Liver (tissue), 9 donors: Measurements from ENCODE around the gene ACBD3. TPM values are rescaled to one million over a fixed set of nuclear protein-coding genes. Genes with fewer than 3 reads are reported as not detected.

Experiments
- DNase-seq: peaks from one replicate; pipeline ENCODE4 v3.0.0-alpha.2; 2017; ENCODE audit warnings: low spot score
- H3K27ac ChIP-seq, 2 donors: one replicate each; pipeline ENCODE4 v1.7.0; 2013; ENCODE audit warnings: inconsistent platforms in 2 of 2, low read length in 2 of 2, control low read depth in 1 of 2, low read depth in 1 of 2, mild to moderate bottlenecking in 1 of 2
- H3K27me3 ChIP-seq, 4 donors: one replicate each; pipeline versions ENCODE4 v1.6.1 to v1.7.0; 2013; ENCODE audit warnings: low read length in 3 of 4, inconsistent platforms in 1 of 4, mild to moderate bottlenecking in 1 of 4, moderate library complexity in 1 of 4; ENCODE audit not compliant: control insufficient read depth in 4 of 4, insufficient read depth in 4 of 4
- H3K36me3 ChIP-seq, 4 donors: one replicate each; pipeline versions ENCODE4 v1.6.1 to v1.7.0; 2013; ENCODE audit warnings: low read length in 3 of 4, mild to moderate bottlenecking in 3 of 4, low read depth in 1 of 4, moderate library complexity in 1 of 4; ENCODE audit not compliant: control insufficient read depth in 4 of 4, insufficient read depth in 3 of 4
- H3K4me1 ChIP-seq, 4 donors: one replicate each; pipeline versions ENCODE4 v1.6.1 to v1.7.0; 2013; ENCODE audit warnings: low read length in 3 of 4, mild to moderate bottlenecking in 3 of 4, moderate library complexity in 1 of 4; ENCODE audit not compliant: control insufficient read depth in 4 of 4, insufficient read depth in 4 of 4
- H3K4me3 ChIP-seq, 3 donors: one replicate each; pipeline versions ENCODE4 v1.6.1 to v1.7.0; 2013; ENCODE audit warnings: low read length in 3 of 3, control low read depth in 1 of 3, low read depth in 1 of 3, mild to moderate bottlenecking in 1 of 3
- H3K9ac ChIP-seq, 2 donors: one replicate each; pipeline ENCODE4 v1.7.0; 2013; ENCODE audit warnings: low read length in 2 of 2, mild to moderate bottlenecking in 2 of 2, moderate library complexity in 2 of 2, control low read depth in 1 of 2, low read depth in 1 of 2
- H3K9me3 ChIP-seq, 4 donors: one replicate each; pipeline versions ENCODE4 v1.6.1 to v1.7.0; 2013; ENCODE audit warnings: low read length in 3 of 4; ENCODE audit not compliant: control insufficient read depth in 4 of 4
- EGR1 ChIP-seq, 2 donors: IDR thresholded peaks; 2 replicates each; pipeline ENCODE4 v1.6.1; 2016 to 2018; ENCODE audit warnings: antibody characterized with exemption in 2 of 2, low read depth in 2 of 2
- FOXA1 ChIP-seq: IDR thresholded peaks from 2 replicates; pipeline ENCODE4 v1.6.1; 2016; ENCODE audit warnings: antibody characterized with exemption
- FOXA2 ChIP-seq: IDR thresholded peaks from 2 replicates; pipeline ENCODE4 v1.6.1; 2016; ENCODE audit warnings: antibody characterized with exemption
- GABPA ChIP-seq, 2 donors: IDR thresholded peaks in 1 of 2; conservative IDR thresholded peaks in 1 of 2; 2 replicates each; pipeline ENCODE4 v1.6.1; 2016; ENCODE audit warnings: antibody characterized with exemption in 2 of 2, mild to moderate bottlenecking in 1 of 2, moderate library complexity in 1 of 2
- HNF4A ChIP-seq, 2 donors: conservative IDR thresholded peaks; 2 replicates each; pipeline ENCODE4 v1.6.1; 2016; ENCODE audit warnings: antibody characterized with exemption in 2 of 2, mild to moderate bottlenecking in 2 of 2
- NR2F2 ChIP-seq: IDR thresholded peaks from 2 replicates; pipeline ENCODE4 v1.6.1; 2016; ENCODE audit warnings: antibody characterized with exemption
- RAD21 ChIP-seq, 2 donors: IDR thresholded peaks; 2 replicates each; pipeline ENCODE4 v1.6.1; 2016; ENCODE audit warnings: antibody characterized with exemption in 2 of 2, mild to moderate bottlenecking in 2 of 2
- RXRA ChIP-seq, 2 donors: IDR thresholded peaks; 2 replicates each; pipeline ENCODE4 v1.6.1; 2017 to 2018; ENCODE audit warnings: antibody characterized with exemption in 2 of 2, mild to moderate bottlenecking in 1 of 2
- SP1 ChIP-seq: IDR thresholded peaks from 2 replicates; pipeline ENCODE4 v1.6.1; 2018; ENCODE audit warnings: antibody characterized with exemption, mild to moderate bottlenecking
- TAF1 ChIP-seq: conservative IDR thresholded peaks from 2 replicates; pipeline ENCODE4 v1.6.1; 2016; ENCODE audit warnings: antibody characterized with exemption, mild to moderate bottlenecking
- YY1 ChIP-seq: IDR thresholded peaks from 2 replicates; pipeline ENCODE4 v1.6.1; 2016; ENCODE audit warnings: antibody characterized with exemption, mild to moderate bottlenecking
- WGBS: extraction: QIAGEN DNeasy Blood & Tissue Kit; methylation state at CpG from one replicate; pipeline ENCODE4 v1.1.7; 2013; 5-methylcytosine and 5-hydroxymethylcytosine counted together
- polyA plus RNA-seq, 2 donors: library from polyadenylated mRNA; stranded (reverse) in 1 of 2; unstranded in 1 of 2; fragments of 200-250 nt in 1 of 2; fragments of >200 nt in 1 of 2; fragmentation: Nextera tagmentation in 1 of 2; extraction: Ambion mirVana in 1 of 2; gene quantifications; one replicate each; pipeline versions ENCODE4 v1.2.1 to v1.2.3, GENCODE V29; 2013 to 2015
- total RNA-seq, 2 donors: library from RNA; depleted of rRNA; stranded (reverse); fragments of >200 nt; gene quantifications; one replicate each; pipeline ENCODE4 v1.2.3, GENCODE V29; 2014
- TF ChIP-seq, protein P1 (sequence below): IDR thresholded peaks from 2 replicates; pipeline ENCODE4 v1.6.1; 2016; ENCODE audit warnings: antibody characterized with exemption
- TF ChIP-seq, protein P2 (sequence below): fragments of 150-350 bp; IDR thresholded peaks from 2 replicates; pipeline ENCODE4 v1.5.1; 2017; ENCODE audit warnings: improper control_type of control experiment, low read depth, low read length; ENCODE audit not compliant: missing input control
- TF ChIP-seq, protein P3 (sequence below): IDR thresholded peaks from 2 replicates; pipeline ENCODE4 v1.6.1; 2016; ENCODE audit warnings: antibody characterized with exemption, mild to moderate bottlenecking
- TF ChIP-seq, protein P4 (sequence below): IDR thresholded peaks from 2 replicates; pipeline ENCODE4 v1.6.1; 2016; ENCODE audit warnings: antibody characterized with exemption
- donor health status: healthy.
- donor health status: healthy.
- donor health status: healthy.
- donor health status: healthy.
- donor health status: healthy.

Gene ACBD3
- total and polyA plus RNA-seq, 4 donors, result 9.0 to 26.9 (median 14.1) TPM

DNA sequence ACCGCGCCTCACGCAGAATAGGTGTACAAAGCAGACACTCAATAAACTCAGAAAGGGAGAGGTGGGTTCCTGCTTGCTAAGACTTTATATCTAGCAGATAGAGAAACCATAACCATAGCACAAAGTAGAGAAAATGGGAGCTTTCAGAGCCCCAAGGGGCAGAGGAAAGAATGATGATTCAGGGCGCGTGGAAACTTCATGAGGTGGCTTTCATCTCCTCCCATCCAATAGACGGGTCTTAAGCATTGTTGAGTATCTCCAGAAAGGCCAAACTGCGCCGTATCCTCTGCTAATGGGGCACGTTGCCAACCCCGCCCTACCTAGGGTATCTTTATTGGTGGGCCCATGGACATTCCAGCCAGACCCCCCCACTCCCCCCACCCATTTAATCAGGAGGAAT is 36.1 kb upstream of the ACBD3 start:
- no peaks in the 10 kb centered on the region for H3K36me3 ChIP-seq
- no peak overlapping the region for H3K9ac ChIP-seq
- no peak overlapping the region for H3K27ac ChIP-seq
- peaks cover 0 to 8% (median 3%) of the 10 kb centered on the region in 4 donors for H3K4me1 ChIP-seq
- TF ChIP-seq, protein P1, sequence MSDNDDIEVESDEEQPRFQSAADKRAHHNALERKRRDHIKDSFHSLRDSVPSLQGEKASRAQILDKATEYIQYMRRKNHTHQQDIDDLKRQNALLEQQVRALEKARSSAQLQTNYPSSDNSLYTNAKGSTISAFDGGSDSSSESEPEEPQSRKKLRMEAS, result no peak
- TF ChIP-seq NR2F2 (no peak), RAD21 (IDR thresholded peaks at IDR 0.05) (no peak), YY1 (no peak), HNF4A (conservative IDR thresholded peaks at IDR 0.05) (no peak)
- TF ChIP-seq, protein P2, sequence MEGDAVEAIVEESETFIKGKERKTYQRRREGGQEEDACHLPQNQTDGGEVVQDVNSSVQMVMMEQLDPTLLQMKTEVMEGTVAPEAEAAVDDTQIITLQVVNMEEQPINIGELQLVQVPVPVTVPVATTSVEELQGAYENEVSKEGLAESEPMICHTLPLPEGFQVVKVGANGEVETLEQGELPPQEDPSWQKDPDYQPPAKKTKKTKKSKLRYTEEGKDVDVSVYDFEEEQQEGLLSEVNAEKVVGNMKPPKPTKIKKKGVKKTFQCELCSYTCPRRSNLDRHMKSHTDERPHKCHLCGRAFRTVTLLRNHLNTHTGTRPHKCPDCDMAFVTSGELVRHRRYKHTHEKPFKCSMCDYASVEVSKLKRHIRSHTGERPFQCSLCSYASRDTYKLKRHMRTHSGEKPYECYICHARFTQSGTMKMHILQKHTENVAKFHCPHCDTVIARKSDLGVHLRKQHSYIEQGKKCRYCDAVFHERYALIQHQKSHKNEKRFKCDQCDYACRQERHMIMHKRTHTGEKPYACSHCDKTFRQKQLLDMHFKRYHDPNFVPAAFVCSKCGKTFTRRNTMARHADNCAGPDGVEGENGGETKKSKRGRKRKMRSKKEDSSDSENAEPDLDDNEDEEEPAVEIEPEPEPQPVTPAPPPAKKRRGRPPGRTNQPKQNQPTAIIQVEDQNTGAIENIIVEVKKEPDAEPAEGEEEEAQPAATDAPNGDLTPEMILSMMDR, result no peak
- TF ChIP-seq, protein P3, sequence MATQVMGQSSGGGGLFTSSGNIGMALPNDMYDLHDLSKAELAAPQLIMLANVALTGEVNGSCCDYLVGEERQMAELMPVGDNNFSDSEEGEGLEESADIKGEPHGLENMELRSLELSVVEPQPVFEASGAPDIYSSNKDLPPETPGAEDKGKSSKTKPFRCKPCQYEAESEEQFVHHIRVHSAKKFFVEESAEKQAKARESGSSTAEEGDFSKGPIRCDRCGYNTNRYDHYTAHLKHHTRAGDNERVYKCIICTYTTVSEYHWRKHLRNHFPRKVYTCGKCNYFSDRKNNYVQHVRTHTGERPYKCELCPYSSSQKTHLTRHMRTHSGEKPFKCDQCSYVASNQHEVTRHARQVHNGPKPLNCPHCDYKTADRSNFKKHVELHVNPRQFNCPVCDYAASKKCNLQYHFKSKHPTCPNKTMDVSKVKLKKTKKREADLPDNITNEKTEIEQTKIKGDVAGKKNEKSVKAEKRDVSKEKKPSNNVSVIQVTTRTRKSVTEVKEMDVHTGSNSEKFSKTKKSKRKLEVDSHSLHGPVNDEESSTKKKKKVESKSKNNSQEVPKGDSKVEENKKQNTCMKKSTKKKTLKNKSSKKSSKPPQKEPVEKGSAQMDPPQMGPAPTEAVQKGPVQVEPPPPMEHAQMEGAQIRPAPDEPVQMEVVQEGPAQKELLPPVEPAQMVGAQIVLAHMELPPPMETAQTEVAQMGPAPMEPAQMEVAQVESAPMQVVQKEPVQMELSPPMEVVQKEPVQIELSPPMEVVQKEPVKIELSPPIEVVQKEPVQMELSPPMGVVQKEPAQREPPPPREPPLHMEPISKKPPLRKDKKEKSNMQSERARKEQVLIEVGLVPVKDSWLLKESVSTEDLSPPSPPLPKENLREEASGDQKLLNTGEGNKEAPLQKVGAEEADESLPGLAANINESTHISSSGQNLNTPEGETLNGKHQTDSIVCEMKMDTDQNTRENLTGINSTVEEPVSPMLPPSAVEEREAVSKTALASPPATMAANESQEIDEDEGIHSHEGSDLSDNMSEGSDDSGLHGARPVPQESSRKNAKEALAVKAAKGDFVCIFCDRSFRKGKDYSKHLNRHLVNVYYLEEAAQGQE, result no peak
- H3K9me3 ChIP-seq, result no peaks in the 10 kb centered on the region
- H3K4me3 ChIP-seq, result no peak overlapping the region
- peaks cover 0 to 7% (median 0%) of the 10 kb centered on the region in 4 donors for H3K27me3 ChIP-seq
- 94% methylated on average over 10 of the region's 10 CpGs for WGBS
- DNase-seq, result no peak

DNA sequence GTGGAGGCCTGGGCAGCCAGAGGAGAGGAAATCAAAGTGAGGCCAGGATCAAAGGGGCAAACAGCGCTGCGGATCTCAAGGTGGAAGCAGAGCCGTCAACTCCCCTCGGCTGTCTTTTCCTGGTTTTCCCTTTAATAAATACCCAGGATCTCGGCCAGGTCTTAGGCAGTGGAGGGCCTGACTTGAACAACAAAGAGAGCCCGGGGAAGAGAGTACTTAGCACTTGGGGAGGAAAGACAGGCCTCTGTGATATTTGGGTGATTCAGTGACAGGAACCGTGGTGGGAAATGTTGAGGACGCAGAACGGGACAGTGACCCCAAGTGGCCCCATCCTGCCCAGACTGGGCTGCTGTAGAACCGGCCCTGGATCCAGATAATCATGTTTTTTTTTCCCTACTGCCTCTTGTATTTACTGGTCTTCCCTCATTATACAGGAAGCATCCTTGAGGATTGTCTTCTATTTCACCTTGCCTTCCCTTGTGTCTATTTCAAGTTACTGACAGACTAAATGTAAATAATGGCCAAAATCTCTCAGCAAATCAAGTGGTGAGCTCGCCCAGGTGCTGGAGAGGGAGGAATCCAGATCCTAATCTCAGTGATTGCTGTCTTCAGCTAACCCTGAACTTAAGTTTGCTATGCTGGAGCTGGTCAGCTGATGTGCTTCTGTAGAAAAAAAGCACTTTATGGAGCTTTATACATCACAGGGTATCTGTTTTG is 34.1 kb upstream of the ACBD3 start:
- Histone ChIP-seq H3K4me1 (peaks cover 0 to 8% (median 3%) of the 10 kb centered on the region in 4 donors), H3K9me3 (no peaks in the 10 kb centered on the region), H3K9ac (no peak overlapping the region), H3K36me3 (no peaks in the 10 kb centered on the region), H3K27me3 (peaks cover 0 to 7% (median 0%) of the 10 kb centered on the region in 4 donors), H3K27ac (no peak overlapping the region), H3K4me3 (no peak overlapping the region)
- TF ChIP-seq EGR1 (IDR thresholded peaks at IDR 0.05; ENCODE audit: low read depth in 2 of 2) (no peak), FOXA2 (no peak), FOXA1 (no peak), SP1 (no peak)
- TF ChIP-seq, protein P1, result no peak
- DNase-seq, result no peak
- WGBS, result 79% methylated on average over 11 of the region's 11 CpGs

DNA sequence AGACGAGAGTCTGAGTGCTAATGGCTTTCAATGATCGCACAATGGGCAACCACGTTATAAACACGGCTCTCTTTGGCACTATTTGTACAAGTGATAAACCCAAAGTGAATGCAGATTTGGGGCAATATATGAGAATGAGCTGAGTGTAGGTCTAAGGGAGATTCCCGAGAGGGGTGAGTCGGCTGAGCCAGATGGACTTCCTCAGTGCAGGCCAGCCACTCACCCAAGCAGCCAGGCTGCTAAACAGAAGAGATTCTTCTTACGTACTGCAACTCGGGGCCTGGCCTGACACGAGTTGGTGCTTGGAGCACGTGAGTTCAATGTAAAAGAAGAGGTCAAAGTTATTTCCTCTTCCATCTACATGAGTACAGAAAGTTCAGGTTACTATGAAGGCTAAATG is 30.7 kb upstream of the ACBD3 start:
- H3K4me3 ChIP-seq, result no peak overlapping the region
- no peaks in the 10 kb centered on the region for H3K4me1 ChIP-seq
- no peaks in the 10 kb centered on the region for H3K9me3 ChIP-seq
- no peak overlapping the region for H3K27ac ChIP-seq
- no peak for DNase-seq
- H3K27me3 ChIP-seq, result no peaks in the 10 kb centered on the region
- 69% methylated on average over 10 of the region's 10 CpGs for WGBS
- H3K9ac ChIP-seq, result no peak overlapping the region
- H3K36me3 ChIP-seq, result no peaks in the 10 kb centered on the region
- no peak for TF ChIP-seq HNF4A (conservative IDR thresholded peaks at IDR 0.05)
- TF ChIP-seq TAF1, result no peak
- no peak for TF ChIP-seq RAD21 (IDR thresholded peaks at IDR 0.05)
- no peak for TF ChIP-seq SP1
- TF ChIP-seq, protein P2, result no peak
- TF ChIP-seq, protein P4, sequence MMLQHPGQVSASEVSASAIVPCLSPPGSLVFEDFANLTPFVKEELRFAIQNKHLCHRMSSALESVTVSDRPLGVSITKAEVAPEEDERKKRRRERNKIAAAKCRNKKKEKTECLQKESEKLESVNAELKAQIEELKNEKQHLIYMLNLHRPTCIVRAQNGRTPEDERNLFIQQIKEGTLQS, result no peak
- TF ChIP-seq RXRA (IDR thresholded peaks at IDR 0.05), result no peak
- no peak for TF ChIP-seq GABPA (IDR thresholded peaks at IDR 0.05 in 1 of 2, conservative IDR thresholded peaks at IDR 0.05 in 1 of 2)
- no peak for TF ChIP-seq EGR1 (IDR thresholded peaks at IDR 0.05; ENCODE audit: low read depth in 2 of 2)
- TF ChIP-seq YY1, result no peak
- TF ChIP-seq FOXA2, result no peak
- TF ChIP-seq FOXA1, result no peak
